Stimulated activated effector memory CD8-positive, alpha-beta T cell treated with anti-CD3 and anti-CD28 coated beads, Interleukin-12 subunit alpha, Interleukin-12 subunit beta, amount 100 ng/mL, for 72 hours (primary cell): ENCODE measurements around the gene IFNK.

Experiments used
- ATAC-seq: fragments of 150-1000 bp; cut with Tn5 transposase; 2 replicates; pipeline ENCODE4 v1.10.0; 2021
- DNase-seq, 2 donors: peaks; one replicate each; pipeline ENCODE4 v3.0.0; 2021 to 2022; ENCODE audit warnings: low spot score in 2 of 2
- H3K27ac Mint-ChIP-seq: one replicate; pipeline ENCODE4 v1.8.0; 2022; ENCODE audit warnings: mild to moderate bottlenecking, mixed read lengths
- H3K36me3 Mint-ChIP-seq: one replicate; pipeline ENCODE4 v1.8.0; 2022; ENCODE audit warnings: mild to moderate bottlenecking, mixed read lengths
- H3K4me1 Mint-ChIP-seq: one replicate; pipeline ENCODE4 v1.8.0; 2022; ENCODE audit warnings: mixed read lengths
- H3K4me3 Mint-ChIP-seq: one replicate; pipeline ENCODE4 v1.8.0; 2022; ENCODE audit warnings: mild to moderate bottlenecking, mixed read lengths
- H3K9me3 Mint-ChIP-seq: one replicate; pipeline ENCODE4 v1.8.0; 2022; ENCODE audit warnings: mixed read lengths

Gene IFNK

GRCh38 chr9:27572061-27572460, 48.0 kb downstream of the IFNK start:
- H3K9me3 Mint-ChIP-seq = no peaks in the 10 kb centered on the region
- H3K4me1 Mint-ChIP-seq = peaks cover 23% of the 10 kb centered on the region
- DNase-seq (no peak), ATAC-seq (no peak)
- H3K4me3 Mint-ChIP-seq = peak overlapping the region; percentile 92
- H3K27ac Mint-ChIP-seq = peak overlapping the region; percentile 100
- peaks cover 18% of the 10 kb centered on the region for H3K36me3 Mint-ChIP-seq

DNA sequence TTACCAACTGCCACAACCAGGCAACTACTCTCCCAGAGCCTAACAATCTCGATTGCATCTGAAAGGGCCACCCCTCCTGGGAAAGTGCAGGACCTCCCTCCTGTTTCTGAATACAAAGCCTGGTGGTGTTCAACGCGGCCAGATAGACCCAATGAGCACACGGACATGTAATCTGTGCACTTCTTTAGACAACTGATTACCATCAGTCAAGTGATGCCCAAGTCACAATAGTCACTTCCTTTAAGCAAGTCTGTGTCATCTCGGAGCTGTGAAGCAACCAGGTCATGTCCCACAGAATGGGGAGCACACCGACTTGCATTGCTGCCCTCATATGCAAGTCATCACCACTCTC, 48.5 kb downstream of the IFNK start:
- peaks cover 20% of the 10 kb centered on the region for H3K4me1 Mint-ChIP-seq
- H3K9me3 Mint-ChIP-seq = no peaks in the 10 kb centered on the region
- peak overlapping the region; percentile 100 for H3K27ac Mint-ChIP-seq
- H3K36me3 Mint-ChIP-seq = peaks cover 18% of the 10 kb centered on the region
- peak overlapping the region; percentile 92 for H3K4me3 Mint-ChIP-seq
- ATAC-seq (peak; percentile 86), DNase-seq (peak in 1 of 2 donors; percentile 51)

- Mint-ChIP-seq H3K36me3 (peaks cover 18% of the 10 kb centered on the region), H3K4me1 (peaks cover 18% of the 10 kb centered on the region), H3K9me3 (peaks cover 2% of the 10 kb centered on the region), H3K4me3 (peak within 1 kb of the TSS; percentile 92), H3K27ac (peak within 1 kb of the TSS; percentile 100)
- DNase-seq (peak; percentile 81 to 95), ATAC-seq (peak; percentile 77)
Measured at GRCh38 chr9:27572918-27573633, 49.0 kb downstream of the IFNK start, which contains the start of gene C9orf72. TSS of gene C9orf72 (minus strand) at chr9:27573481. CDS start at chr9:27567120, 6,361 bp downstream.

- Mint-ChIP-seq H3K4me1 (peaks cover 18% of the 10 kb centered on the region), H3K27ac (peak overlapping the region; percentile 100), H3K9me3 (peaks cover 9% of the 10 kb centered on the region), H3K36me3 (peaks cover 18% of the 10 kb centered on the region), H3K4me3 (peak overlapping the region; percentile 92)
- DNase-seq = peak in 1 of 2 donors; percentile 73
- peak; percentile 87 for ATAC-seq
Measured at GRCh38 chr9:27573634-27574590, 49.8 kb downstream of the IFNK start.
